ENCODE measurements around the gene NOS2.

NOS2 gene

DNA sequence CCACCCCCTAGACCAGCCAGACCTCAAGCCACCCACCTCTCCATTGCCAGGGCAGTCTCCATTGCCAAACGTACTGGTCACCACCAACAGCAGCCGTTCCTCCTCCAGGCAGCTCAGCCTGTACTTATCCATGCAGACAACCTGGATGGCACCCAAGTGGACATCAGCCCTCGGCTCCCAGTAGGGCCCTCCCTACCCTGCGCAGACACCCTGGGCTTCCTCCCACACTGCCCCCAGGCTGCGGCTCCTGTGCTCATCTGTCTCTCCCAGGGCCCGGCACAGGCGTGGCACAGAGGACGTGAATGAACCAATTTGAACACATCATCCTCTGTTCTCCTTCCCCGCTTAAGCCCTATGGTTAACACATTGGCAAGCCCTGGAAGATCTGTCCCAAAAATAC, 29.5 kb downstream of the NOS2 start:
- no peaks in the 10 kb centered on the region for H3F3A ChIP-seq (ENCODE audit: control insufficient read depth, insufficient read depth)
- H3K27me3 ChIP-seq (ENCODE audit: control insufficient read depth, low read length): no peaks in the 10 kb centered on the region
- H3K36me3 ChIP-seq (ENCODE audit: control insufficient read depth, low read length): no peaks in the 10 kb centered on the region
- H4K20me1 ChIP-seq (ENCODE audit: control insufficient read depth, insufficient read depth, low read depth, low read length): no peaks in the 10 kb centered on the region
- no peaks in the 10 kb centered on the region for H3K9me2 ChIP-seq (replicated peaks; ENCODE audit: control insufficient read depth, low read length)
- no peak overlapping the region for H3K27ac ChIP-seq (ENCODE audit: low read depth, low read length)
- no peak overlapping the region for H3K4me2 ChIP-seq (ENCODE audit: low read length)
- no peaks in the 10 kb centered on the region for H3K79me2 ChIP-seq (ENCODE audit: control insufficient read depth, low read length)
- H3K4me3 ChIP-seq (ENCODE audit: low read length): no peak overlapping the region
- TF ChIP-seq EZH2phosphoT487 (IDR thresholded peaks at IDR 0.05; ENCODE audit: borderline replicate concordance, low read length): no peak
- TF ChIP-seq, protein P1, sequence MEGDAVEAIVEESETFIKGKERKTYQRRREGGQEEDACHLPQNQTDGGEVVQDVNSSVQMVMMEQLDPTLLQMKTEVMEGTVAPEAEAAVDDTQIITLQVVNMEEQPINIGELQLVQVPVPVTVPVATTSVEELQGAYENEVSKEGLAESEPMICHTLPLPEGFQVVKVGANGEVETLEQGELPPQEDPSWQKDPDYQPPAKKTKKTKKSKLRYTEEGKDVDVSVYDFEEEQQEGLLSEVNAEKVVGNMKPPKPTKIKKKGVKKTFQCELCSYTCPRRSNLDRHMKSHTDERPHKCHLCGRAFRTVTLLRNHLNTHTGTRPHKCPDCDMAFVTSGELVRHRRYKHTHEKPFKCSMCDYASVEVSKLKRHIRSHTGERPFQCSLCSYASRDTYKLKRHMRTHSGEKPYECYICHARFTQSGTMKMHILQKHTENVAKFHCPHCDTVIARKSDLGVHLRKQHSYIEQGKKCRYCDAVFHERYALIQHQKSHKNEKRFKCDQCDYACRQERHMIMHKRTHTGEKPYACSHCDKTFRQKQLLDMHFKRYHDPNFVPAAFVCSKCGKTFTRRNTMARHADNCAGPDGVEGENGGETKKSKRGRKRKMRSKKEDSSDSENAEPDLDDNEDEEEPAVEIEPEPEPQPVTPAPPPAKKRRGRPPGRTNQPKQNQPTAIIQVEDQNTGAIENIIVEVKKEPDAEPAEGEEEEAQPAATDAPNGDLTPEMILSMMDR (IDR thresholded peaks at IDR 0.05; ENCODE audit: low read depth, low read length, poor library complexity, severe bottlenecking): no peak
- H3K9me3 ChIP-seq (ENCODE audit: control insufficient read depth, insufficient read depth, low read length): no peaks in the 10 kb centered on the region
- H3K4me1 ChIP-seq (ENCODE audit: control insufficient read depth, low read length): no peaks in the 10 kb centered on the region

DNA sequence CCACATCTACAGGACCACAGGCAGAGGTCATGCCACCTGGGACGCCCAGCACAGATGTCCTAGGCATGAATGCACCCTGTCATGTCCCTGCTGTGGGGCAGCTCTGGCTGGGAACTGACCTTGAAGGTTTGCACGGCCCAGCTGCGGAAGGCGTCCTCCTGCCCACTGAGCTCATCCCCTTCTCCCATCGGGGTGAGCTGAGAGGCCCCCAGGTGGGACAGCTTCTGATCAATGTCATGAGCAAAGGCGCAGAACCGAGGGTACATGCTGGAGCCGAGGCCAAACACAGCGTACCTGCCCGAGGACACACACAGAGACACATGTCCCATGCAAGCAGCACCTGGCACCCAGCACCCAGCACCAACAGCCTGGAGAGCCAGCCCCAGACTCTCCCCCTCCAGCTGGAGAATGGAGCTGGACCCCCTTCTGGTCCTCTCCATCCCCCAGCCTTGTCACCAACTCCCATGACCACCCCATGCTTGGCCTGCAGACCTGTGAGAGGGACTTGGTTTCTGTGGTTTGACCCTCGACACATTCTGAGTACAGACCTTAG, 31.4 kb downstream of the NOS2 start:
- TF ChIP-seq, protein P1 (IDR thresholded peaks at IDR 0.05; ENCODE audit: low read depth, low read length, poor library complexity, severe bottlenecking): no peak
- no peak for TF ChIP-seq EZH2phosphoT487 (IDR thresholded peaks at IDR 0.05; ENCODE audit: borderline replicate concordance, low read length)

DNA sequence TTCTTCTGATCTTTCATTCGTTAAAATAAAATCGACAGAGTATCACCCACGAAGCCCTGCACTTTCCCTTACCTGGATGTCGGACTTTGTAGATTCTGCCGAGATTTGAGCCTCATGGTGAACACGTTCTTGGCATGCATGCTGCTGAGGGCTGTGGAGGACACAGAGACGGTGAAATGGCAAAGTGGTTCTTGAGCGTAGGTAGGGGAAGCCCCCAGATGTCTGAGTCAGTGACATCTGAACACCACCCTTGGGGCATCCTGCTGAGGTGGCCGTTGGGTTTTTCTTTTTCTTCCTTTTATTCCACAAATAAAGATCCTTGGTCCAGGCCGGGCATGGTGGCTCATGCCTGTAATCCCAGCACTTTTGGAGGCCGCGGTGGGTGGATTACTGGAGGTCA, 33.9 kb downstream of the NOS2 start:
- H3K27me3 ChIP-seq (ENCODE audit: control insufficient read depth, low read length): no peaks in the 10 kb centered on the region
- H4K20me1 ChIP-seq (ENCODE audit: control insufficient read depth, insufficient read depth, low read depth, low read length): no peaks in the 10 kb centered on the region
- H3K79me2 ChIP-seq (ENCODE audit: control insufficient read depth, low read length): no peaks in the 10 kb centered on the region
- no peaks in the 10 kb centered on the region for H3K9me3 ChIP-seq (ENCODE audit: control insufficient read depth, insufficient read depth, low read length)
- no peaks in the 10 kb centered on the region for H3F3A ChIP-seq (ENCODE audit: control insufficient read depth, insufficient read depth)
- no peaks in the 10 kb centered on the region for H3K36me3 ChIP-seq (ENCODE audit: control insufficient read depth, low read length)
- TF ChIP-seq EZH2phosphoT487 (IDR thresholded peaks at IDR 0.05; ENCODE audit: borderline replicate concordance, low read length): no peak
- TF ChIP-seq, protein P1 (IDR thresholded peaks at IDR 0.05; ENCODE audit: low read depth, low read length, poor library complexity, severe bottlenecking): no peak
- no peak overlapping the region for H3K4me2 ChIP-seq (ENCODE audit: low read length)
- H3K9me2 ChIP-seq (replicated peaks; ENCODE audit: control insufficient read depth, low read length): no peaks in the 10 kb centered on the region
- no peak overlapping the region for H3K4me3 ChIP-seq (ENCODE audit: low read length)
- no peak overlapping the region for H3K27ac ChIP-seq (ENCODE audit: low read depth, low read length)
- H3K4me1 ChIP-seq (ENCODE audit: control insufficient read depth, low read length): no peaks in the 10 kb centered on the region

More for the DNA sequence above, 31.4 kb downstream of the NOS2 start:
- no peaks in the 10 kb centered on the region for H3K9me3 ChIP-seq (ENCODE audit: control insufficient read depth, insufficient read depth, low read length)
- H3K4me2 ChIP-seq (ENCODE audit: low read length): no peak overlapping the region
- no peaks in the 10 kb centered on the region for H3K36me3 ChIP-seq (ENCODE audit: control insufficient read depth, low read length)
- no peak overlapping the region for H3K4me3 ChIP-seq (ENCODE audit: low read length)
- no peaks in the 10 kb centered on the region for H3F3A ChIP-seq (ENCODE audit: control insufficient read depth, insufficient read depth)
- H4K20me1 ChIP-seq (ENCODE audit: control insufficient read depth, insufficient read depth, low read depth, low read length): no peaks in the 10 kb centered on the region
- no peaks in the 10 kb centered on the region for H3K79me2 ChIP-seq (ENCODE audit: control insufficient read depth, low read length)
- no peak overlapping the region for H3K27ac ChIP-seq (ENCODE audit: low read depth, low read length)
- no peaks in the 10 kb centered on the region for H3K27me3 ChIP-seq (ENCODE audit: control insufficient read depth, low read length)
- H3K4me1 ChIP-seq (ENCODE audit: control insufficient read depth, low read length): no peaks in the 10 kb centered on the region
- no peaks in the 10 kb centered on the region for H3K9me2 ChIP-seq (replicated peaks; ENCODE audit: control insufficient read depth, low read length)
